A549 (cell line): ENCODE results near the gene MIOX.

Experiments used
- EP300 ChIP-seq, 2 experiments: fragments of >200 bp; sonication (Bioruptor Twin); formaldehyde crosslinking; IDR thresholded peaks; 2 replicates in 1 of 2; 3 replicates in 1 of 2; pipeline ENCODE4 v1.6.1; 2016 to 2017
- FOSL2 ChIP-seq, 2 experiments: fragments of 450-650 bp in 1 of 2; fragments of >200 bp in 1 of 2; sonication (Bioruptor Twin) in 1 of 2; formaldehyde crosslinking; IDR thresholded peaks; 2 replicates each; pipeline versions ENCODE4 v1.5.0 to v1.6.1; 2016 to 2020; ENCODE audit warnings: mild to moderate bottlenecking in 1 of 2, moderate library complexity in 1 of 2
- HDAC2 ChIP-seq: fragments of 200-600 bp; sonication (generic); IDR thresholded peaks from 2 replicates; pipeline ENCODE4 v1.6.1; 2016
- HOXB5 ChIP-seq: fragments of 250-450 bp; sonication (Bioruptor Pico); IDR thresholded peaks from 2 replicates; pipeline ENCODE4 v1.5.0; 2020; ENCODE audit warnings: mild to moderate bottlenecking, moderate library complexity
- POLR2A ChIP-seq: IDR thresholded peaks from 2 replicates; pipeline ENCODE4 v1.6.1; 2012; ENCODE audit warnings: mild to moderate bottlenecking, low read length
- TF ChIP-seq, protein P1 (sequence below): fragments of >200 bp; sonication (Bioruptor Twin); formaldehyde crosslinking; IDR thresholded peaks from 3 replicates; pipeline ENCODE4 v1.5.1; 2016
- TF ChIP-seq, protein P2 (sequence below): fragments of 450-650 bp; IDR thresholded peaks from 2 replicates; pipeline ENCODE4 v1.6.1; 2014; ENCODE audit warnings: antibody characterized with exemption

DNA sequence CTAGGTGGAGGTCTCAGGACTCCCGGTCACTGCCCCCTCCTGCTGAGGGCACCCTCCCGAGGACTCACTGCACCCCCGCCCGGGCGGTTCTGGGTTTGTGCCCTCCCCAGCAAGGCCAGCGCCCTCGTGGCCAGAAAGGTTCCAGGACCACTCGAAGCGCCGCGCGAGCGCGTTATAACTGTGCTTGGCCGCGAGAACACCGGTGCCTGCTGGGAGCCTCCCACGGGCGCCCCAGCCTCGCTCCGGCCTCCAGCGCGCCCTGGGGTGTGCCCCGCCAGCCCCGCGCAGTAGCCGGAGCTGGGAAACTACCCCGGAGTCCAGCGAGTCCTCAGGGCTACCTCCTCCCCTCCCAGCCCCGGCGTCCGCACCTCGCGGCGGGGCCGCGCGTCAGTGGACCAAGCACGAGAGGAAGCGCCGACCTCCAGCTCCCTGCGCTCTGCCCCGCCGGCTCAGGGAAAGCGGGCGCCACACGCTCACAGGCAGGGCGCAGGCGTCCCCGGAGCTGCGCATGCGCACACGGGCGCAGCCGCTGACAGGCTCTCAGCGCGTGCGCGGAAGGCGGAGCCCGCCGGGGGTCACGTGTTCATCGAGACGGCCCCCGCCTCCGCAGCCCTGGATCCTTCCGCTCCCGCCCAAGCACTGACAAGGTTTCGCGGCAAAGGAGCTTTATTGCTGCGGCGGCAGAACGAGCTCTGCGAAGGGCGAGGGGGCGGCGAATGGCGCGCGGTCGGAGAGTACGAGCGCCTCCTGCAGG, 38.6 kb downstream of the MIOX start, which contains the start of gene SCO2:
- TF ChIP-seq HDAC2: no peak
- TF ChIP-seq, protein P1, sequence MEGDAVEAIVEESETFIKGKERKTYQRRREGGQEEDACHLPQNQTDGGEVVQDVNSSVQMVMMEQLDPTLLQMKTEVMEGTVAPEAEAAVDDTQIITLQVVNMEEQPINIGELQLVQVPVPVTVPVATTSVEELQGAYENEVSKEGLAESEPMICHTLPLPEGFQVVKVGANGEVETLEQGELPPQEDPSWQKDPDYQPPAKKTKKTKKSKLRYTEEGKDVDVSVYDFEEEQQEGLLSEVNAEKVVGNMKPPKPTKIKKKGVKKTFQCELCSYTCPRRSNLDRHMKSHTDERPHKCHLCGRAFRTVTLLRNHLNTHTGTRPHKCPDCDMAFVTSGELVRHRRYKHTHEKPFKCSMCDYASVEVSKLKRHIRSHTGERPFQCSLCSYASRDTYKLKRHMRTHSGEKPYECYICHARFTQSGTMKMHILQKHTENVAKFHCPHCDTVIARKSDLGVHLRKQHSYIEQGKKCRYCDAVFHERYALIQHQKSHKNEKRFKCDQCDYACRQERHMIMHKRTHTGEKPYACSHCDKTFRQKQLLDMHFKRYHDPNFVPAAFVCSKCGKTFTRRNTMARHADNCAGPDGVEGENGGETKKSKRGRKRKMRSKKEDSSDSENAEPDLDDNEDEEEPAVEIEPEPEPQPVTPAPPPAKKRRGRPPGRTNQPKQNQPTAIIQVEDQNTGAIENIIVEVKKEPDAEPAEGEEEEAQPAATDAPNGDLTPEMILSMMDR: no peak
- TF ChIP-seq, protein P2, sequence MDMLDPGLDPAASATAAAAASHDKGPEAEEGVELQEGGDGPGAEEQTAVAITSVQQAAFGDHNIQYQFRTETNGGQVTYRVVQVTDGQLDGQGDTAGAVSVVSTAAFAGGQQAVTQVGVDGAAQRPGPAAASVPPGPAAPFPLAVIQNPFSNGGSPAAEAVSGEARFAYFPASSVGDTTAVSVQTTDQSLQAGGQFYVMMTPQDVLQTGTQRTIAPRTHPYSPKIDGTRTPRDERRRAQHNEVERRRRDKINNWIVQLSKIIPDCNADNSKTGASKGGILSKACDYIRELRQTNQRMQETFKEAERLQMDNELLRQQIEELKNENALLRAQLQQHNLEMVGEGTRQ: peak; percentile 95
- TF ChIP-seq FOSL2 (IDR thresholded peaks at IDR 0.05): no peak
- 0 out of 2 replicates have a peak, but pooled peaks have one; percentile 4 for TF ChIP-seq FOSL2 (CRISPR knock-in tag; IDR thresholded peaks at IDR 0.05)
- TF ChIP-seq EP300 (IDR thresholded peaks at IDR 0.05): no peak
- no peak for TF ChIP-seq HOXB5
- TF ChIP-seq POLR2A: peak; percentile 64
